Kidney (tissue), 14 donors: ENCODE measurements around the gene DNM2. TPM values are rescaled to one million over a fixed set of nuclear protein-coding genes. Genes with fewer than 3 reads are reported as not detected.
"Not testable (repeated sequence)": the region's sequence is repeated elsewhere in the genome, so short reads cannot be mapped to it uniquely, and the experiment has no call there.

Experiments used
- DNase-seq, 5 donors: peaks; one replicate each; pipeline ENCODE4 v3.0.0-alpha.2; 2013 to 2020
- FAIRE-seq: peaks from 2 replicates; lab custom pipeline; 2012; peaks lifted over from hg19 to GRCh38; lab: Jason Lieb, UNC
- H3K27ac ChIP-seq, 2 donors: one replicate each; pipeline ENCODE4 v1.7.0; 2013; ENCODE audit warnings: low read depth in 2 of 2, low read length in 2 of 2, inconsistent platforms in 1 of 2
- H3K27me3 ChIP-seq: one replicate; pipeline ENCODE4 v1.7.1; 2013; ENCODE audit warnings: low read length, inconsistent platforms; ENCODE audit not compliant: control insufficient read depth, insufficient read depth
- H3K36me3 ChIP-seq, 3 donors: one replicate each; pipeline versions ENCODE4 v1.7.0 to v1.7.1; 2013; ENCODE audit warnings: low read length in 3 of 3, control low read depth in 1 of 3, inconsistent platforms in 1 of 3; ENCODE audit not compliant: insufficient read depth in 3 of 3, control insufficient read depth in 2 of 3
- H3K4me1 ChIP-seq, 3 donors: one replicate each; pipeline versions ENCODE4 v1.7.0 to v1.7.1; 2013; ENCODE audit warnings: low read length in 3 of 3, inconsistent platforms in 1 of 3, low read depth in 1 of 3; ENCODE audit not compliant: control insufficient read depth in 2 of 3, insufficient read depth in 2 of 3
- H3K4me3 ChIP-seq, 3 donors: one replicate each; pipeline versions ENCODE4 v1.7.0 to v1.8.1; 2013; ENCODE audit warnings: low read length in 3 of 3, control low read depth in 1 of 3, inconsistent platforms in 1 of 3
- H3K9ac ChIP-seq, 3 donors: one replicate each; pipeline versions ENCODE4 v1.7.0 to v1.7.1; 2013; ENCODE audit warnings: low read length in 3 of 3, control low read depth in 1 of 3, inconsistent platforms in 1 of 3
- H3K9me3 ChIP-seq, 3 donors: one replicate each; pipeline versions ENCODE4 v1.7.0 to v1.7.1; 2013; ENCODE audit warnings: low read length in 3 of 3, control low read depth in 1 of 3, inconsistent platforms in 1 of 3; ENCODE audit not compliant: control insufficient read depth in 2 of 3, insufficient read depth in 1 of 3
- CTCF ChIP-seq: IDR thresholded peaks from 3 replicates; pipeline ENCODE4 v1.5.1; 2012; ENCODE audit warnings: mild to moderate bottlenecking, moderate library complexity, borderline replicate concordance; ENCODE audit not compliant: insufficient read depth; ENCODE audit errors: extremely low read depth
- intact Hi-C: fragments of 100-400 bp; cut with DNase I; formaldehyde crosslinking; loops from one replicate; pipeline ENCODE4 v1.11.1; 2022
- polyA plus RNA-seq: library from polyadenylated mRNA; stranded (reverse); fragments of 350-450 nt; fragmentation: Illumina TruSeq; extraction: RNeasy Lipid Tissue Mini Kit (QIAGEN cat#74804); gene quantifications from one replicate; pipeline ENCODE4 v1.2.3, GENCODE V29; 2014; ENCODE audit warnings: low read depth, low replicate concordance; ENCODE audit not compliant: insufficient read depth
- total RNA-seq: library from RNA; stranded (reverse); fragmentation: NEBNext Ultra II Directional; extraction: Animal tissue kit (Norgen Biotek cat#: 25700); gene quantifications from one replicate; pipeline ENCODE4 v1.2.1, GENCODE V29; 2021
- donor health status: control.
- donor health status: control.
- donor health status: control.
- donor health status: control.
- donor health status: control.
- donor health status: DM: yes; HTN: yes; CAD: no.
- donor health status: Normal renal cell carcinoma (clear cell type).

Gene DNM2
- total and polyA plus RNA-seq, 2 donors from 2014 or later, result 79.0 to 226 TPM

GRCh38 chr19:10874024-10874423, 156.1 kb downstream of the DNM2 start:
- Histone ChIP-seq H3K9ac (no peak overlapping the region), H3K27me3 (no peaks in the 10 kb centered on the region), H3K9me3 (no peaks in the 10 kb centered on the region), H3K4me3 (no peak overlapping the region), H3K36me3 (no peaks in the 10 kb centered on the region), H3K27ac (no peak overlapping the region), H3K4me1 (peaks cover 0 to 9% (median 1%) of the 10 kb centered on the region in 3 donors)
- intact Hi-C loops, result no loop called here
- FAIRE-seq, result no peak
- TF ChIP-seq CTCF, result no peak
- DNase-seq, result no peak

- FAIRE-seq (no peak), DNase-seq (no peak)
- Histone ChIP-seq H3K4me1 (peaks cover 0 to 9% (median 6%) of the 10 kb centered on the region in 3 donors), H3K27me3 (no peaks in the 10 kb centered on the region), H3K4me3 (no peak overlapping the region), H3K9me3 (peaks cover 0 to 2% (median 0%) of the 10 kb centered on the region in 3 donors), H3K27ac (no peak overlapping the region), H3K9ac (no peak overlapping the region), H3K36me3 (no peaks in the 10 kb centered on the region)
- intact Hi-C loops, result no loop called here
- no peak for TF ChIP-seq CTCF
Observed at GRCh38 chr19:10876459-10877240, 158.8 kb downstream of the DNM2 start.

- H3K27ac ChIP-seq, H3K9ac ChIP-seq, intact Hi-C loops: not testable (repeated sequence)
Observed at GRCh38 chr19:10877608-10878007, 159.7 kb downstream of the DNM2 start.

GRCh38 chr19:10878253-10878652, 160.4 kb downstream of the DNM2 start:
- Histone ChIP-seq H3K4me1 (peaks cover 0 to 6% (median 2%) of the 10 kb centered on the region in 3 donors), H3K27ac (no peak overlapping the region), H3K9ac (no peak overlapping the region), H3K36me3 (no peaks in the 10 kb centered on the region), H3K4me3 (no peak overlapping the region), H3K27me3 (no peaks in the 10 kb centered on the region), H3K9me3 (peaks cover 0 to 2% (median 0%) of the 10 kb centered on the region in 3 donors)
- no peak for DNase-seq
- no peak for FAIRE-seq
- no peak for TF ChIP-seq CTCF
- intact Hi-C loops, result no loop called here

More at GRCh38 chr19:10877608-10878007, 159.7 kb downstream of the DNM2 start:
- not testable (repeated sequence) for H3K4me1 ChIP-seq, H3K9me3 ChIP-seq, H3K4me3 ChIP-seq, FAIRE-seq, H3K36me3 ChIP-seq, DNase-seq, H3K27me3 ChIP-seq
